OCI-LY3 (cell line): ENCODE results near the gene PNMA6F.

Source experiments
- CTCF ChIP-seq: fragments of 200-600, 300-600 bp; sonication (generic); IDR thresholded peaks from 2 replicates; pipeline ENCODE4 v1.5.1; 2014; ENCODE audit warnings: antibody characterized with exemption, low read length, low read depth
- EZH2phosphoT487 ChIP-seq: fragments of 200-600 bp; shearing (Covaris generic); IDR thresholded peaks from 2 replicates; pipeline ENCODE4 v1.6.1; 2018; ENCODE audit warnings: antibody characterized with exemption, mixed run types, low read depth

DNA sequence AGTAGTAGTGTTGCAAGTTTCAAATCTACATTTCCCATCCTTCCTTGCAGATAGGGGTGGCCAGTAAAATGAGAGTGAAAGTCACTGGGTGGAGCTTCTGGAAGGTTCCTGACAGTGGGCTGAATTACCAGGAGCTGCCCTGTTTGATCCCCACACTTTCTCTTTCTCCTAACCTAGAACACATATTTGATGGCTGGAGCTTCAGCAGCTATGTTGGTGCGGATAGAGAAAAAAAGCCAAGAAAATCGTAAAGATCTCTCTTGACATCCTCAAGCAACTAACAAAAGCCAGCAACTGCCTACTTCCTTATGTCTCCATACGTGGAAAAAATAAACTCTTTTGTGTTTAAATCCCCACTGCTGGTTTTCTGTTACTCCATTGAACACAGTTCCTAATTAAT lies 44.6 kb upstream of the PNMA6F start:
- no peak for TF ChIP-seq CTCF
- TF ChIP-seq EZH2phosphoT487 = no peak
